KG1 (cell line): ENCODE data around the gene CHST14.

Experiments
- DNase-seq: peaks from one replicate; lab custom pipeline; 2025; lab: John Stamatoyannopoulos, UW

CHST14 gene

DNA sequence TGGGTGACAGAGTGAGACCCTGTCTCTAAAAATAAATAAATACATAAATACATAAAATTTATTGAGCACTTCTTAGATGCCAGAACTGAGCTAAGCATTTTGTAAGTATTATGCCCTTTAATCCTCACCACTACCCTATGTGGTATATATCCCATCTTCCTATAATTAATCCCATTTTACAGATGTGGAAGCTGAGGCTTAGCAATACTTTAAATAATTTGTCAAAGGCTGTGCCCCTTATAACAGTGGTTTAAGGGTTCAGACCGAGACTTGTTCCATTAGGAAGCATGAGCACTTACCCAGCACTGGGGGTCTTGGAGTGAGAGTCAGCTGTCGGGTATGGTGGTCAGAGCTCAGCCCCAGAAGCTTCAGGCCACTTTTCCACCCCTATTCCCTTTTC lies 7.5 kb upstream of the CHST14 start:
- no peak for DNase-seq

GRCh38 chr15:40463886-40464545 lies 6.8 kb upstream of the CHST14 start:
- DNase-seq, result no peak

GRCh38 chr15:40464595-40465185 lies 6.1 kb upstream of the CHST14 start:
- DNase-seq, result no peak

GRCh38 chr15:40465939-40466338 lies 4.8 kb upstream of the CHST14 start:
- no peak for DNase-seq

DNA sequence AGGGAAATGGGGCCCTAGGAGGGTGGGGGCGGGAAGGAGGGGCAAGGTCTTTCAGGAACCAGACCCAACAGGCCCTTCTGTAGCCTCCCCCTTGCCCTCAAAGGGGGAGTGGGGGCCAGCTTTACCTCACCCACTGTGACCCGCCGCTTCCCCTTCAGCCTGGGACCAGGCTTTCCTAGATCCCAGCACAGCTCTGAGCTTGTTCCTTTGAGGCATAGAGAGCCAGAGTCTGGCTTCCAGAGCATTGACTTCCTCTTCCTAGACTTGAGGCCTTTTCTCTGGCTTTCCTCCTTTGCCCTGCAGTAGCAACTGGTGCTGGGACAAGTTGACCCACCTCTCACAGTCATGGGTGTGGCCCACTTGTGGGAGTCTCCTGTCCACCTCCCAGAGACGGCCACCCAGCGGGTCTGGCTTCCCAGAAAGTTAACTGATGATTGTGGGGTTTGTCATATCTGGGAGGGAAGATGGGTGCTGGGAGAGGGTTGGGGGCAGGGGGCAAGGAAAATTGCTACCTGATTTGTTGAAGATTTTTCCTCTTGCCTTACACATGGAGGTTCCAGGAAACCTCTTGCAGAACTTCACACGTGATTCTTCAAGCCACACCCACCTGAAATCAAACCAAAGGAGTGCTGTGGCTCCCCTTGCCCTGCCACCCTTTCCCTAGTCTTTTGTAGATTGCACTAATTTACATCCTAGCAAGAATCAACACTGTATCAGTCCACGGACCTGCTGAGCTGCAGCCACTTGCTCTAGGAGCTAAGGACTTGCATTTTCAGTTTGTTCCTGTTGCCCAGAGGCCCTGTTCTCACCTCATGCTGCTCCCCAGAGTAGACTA lies 4.1 kb upstream of the CHST14 start:
- no peak for DNase-seq

DNA sequence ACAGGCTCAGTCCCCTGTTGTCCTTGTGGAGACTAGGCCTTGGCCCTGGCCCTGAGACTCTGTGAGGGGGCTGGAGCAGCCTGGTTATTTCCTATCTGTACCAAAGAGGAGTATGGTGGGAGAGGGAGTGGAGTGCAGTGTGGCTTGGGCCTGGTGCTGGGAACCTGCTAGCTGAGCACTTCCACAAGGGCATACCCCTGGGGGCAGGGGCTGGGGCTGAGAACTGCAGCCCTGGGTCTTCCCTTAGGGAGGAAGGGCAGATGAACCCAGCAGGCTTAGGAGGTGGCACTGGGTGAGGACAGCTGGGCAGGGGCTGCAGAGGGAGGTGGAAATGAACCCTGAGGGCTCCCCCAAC lies 3.5 kb upstream of the CHST14 start:
- no peak for DNase-seq

DNA sequence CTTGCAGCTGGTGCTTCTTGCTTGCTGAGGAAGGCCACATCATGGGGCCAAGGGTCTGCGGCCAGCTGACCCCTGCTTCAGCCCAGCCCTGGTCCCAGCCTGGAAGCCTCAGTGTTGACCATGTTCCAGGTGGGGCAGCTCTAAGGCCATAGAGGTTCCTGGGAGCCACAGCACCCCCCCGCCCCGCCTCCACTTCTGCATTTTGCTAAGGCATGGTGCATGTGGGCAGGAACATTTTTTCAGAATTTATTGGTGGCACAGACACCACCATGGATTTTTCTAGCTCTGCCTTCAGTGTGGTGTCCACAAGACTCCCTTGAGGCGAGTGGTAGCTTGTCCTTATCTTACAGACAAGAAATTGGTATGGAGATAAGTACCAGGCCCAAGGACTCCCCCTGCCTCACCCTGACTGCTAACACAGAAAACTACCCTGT lies 1.9 kb upstream of the CHST14 start:
- no peak for DNase-seq

GRCh38 chr15:40469776-40470390 lies 901 bp upstream of the CHST14 start:
- DNase-seq, result no peak

DNA sequence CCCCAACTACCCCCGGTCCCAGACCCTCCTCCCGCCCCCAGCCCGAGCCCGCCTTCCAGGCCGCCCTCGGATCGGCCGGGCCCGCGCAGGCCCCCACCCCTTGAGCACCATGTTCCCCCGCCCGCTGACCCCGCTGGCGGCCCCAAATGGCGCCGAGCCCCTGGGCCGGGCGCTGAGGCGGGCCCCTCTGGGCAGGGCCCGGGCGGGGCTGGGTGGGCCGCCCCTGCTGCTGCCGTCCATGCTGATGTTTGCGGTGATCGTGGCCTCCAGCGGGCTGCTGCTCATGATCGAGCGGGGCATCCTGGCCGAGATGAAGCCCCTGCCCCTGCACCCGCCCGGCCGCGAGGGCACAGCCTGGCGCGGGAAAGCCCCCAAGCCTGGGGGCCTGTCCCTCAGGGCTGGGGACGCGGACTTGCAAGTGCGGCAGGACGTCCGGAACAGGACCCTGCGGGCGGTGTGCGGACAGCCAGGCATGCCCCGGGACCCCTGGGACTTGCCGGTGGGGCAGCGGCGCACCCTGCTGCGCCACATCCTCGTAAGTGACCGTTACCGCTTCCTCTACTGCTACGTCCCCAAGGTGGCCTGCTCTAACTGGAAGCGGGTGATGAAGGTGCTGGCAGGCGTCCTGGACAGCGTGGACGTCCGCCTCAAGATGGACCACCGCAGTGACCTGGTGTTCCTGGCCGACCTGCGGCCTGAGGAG lies 472 bp downstream of the CHST14 start:
- DNase-seq, result no peak

DNA sequence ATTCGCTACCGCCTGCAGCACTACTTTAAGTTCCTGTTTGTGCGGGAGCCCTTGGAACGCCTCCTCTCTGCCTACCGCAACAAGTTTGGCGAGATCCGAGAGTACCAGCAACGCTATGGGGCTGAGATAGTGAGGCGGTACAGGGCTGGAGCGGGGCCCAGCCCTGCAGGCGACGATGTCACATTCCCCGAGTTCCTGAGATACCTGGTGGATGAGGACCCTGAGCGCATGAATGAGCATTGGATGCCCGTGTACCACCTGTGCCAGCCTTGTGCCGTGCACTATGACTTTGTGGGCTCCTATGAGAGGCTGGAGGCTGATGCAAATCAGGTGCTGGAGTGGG lies 995 bp downstream of the CHST14 start:
- DNase-seq, result no peak

- DNase-seq, result no peak
Observed at GRCh38 chr15:40472171-40472727, 1.5 kb downstream of the CHST14 start.

GRCh38 chr15:40474581-40474980 lies 3.8 kb downstream of the CHST14 start:
- no peak for DNase-seq

GRCh38 chr15:40477642-40478327 lies 7.0 kb downstream of the CHST14 start:
- DNase-seq, result no peak

GRCh38 chr15:40479024-40479423 lies 8.2 kb downstream of the CHST14 start:
- no peak for DNase-seq

- DNase-seq, result no peak
Observed at GRCh38 chr15:40481341-40482074, 10.7 kb downstream of the CHST14 start.

GRCh38 chr15:40483919-40484318 lies 13.1 kb downstream of the CHST14 start:
- DNase-seq, result no peak

DNA sequence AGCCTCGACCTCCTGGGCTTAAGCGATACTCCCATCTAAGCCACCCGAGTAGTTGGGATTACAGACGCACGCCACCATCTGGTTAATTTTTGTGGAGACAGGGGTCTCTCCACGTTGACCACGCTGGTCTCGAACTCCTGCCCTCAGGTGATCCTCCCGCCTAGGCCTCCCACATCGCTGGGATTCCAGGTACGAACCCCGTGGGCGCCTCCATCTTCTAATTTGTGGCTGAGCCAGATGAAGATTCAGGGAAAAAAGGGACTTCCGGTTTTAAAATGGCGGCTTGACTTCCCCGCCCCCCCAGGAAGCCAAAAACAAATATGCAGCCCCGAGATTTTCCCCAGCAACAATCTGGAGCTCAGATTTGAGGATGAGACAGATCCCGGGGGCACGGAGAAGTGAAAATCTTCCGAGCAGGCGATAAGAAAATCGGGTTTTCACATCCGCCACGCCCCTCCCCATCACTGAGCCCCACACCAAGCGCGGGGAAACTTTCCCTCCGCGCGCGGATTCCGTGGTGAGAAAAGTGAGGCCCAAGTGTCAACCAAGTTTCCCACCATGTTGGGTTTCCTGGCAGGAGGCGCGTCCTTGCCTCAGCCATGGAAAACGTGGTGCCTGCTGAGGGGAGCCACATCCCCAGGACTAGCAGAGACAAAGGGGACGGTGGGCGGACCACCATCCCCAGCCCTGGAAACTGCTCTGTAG lies 15.4 kb downstream of the CHST14 start:
- DNase-seq, result no peak

DNA sequence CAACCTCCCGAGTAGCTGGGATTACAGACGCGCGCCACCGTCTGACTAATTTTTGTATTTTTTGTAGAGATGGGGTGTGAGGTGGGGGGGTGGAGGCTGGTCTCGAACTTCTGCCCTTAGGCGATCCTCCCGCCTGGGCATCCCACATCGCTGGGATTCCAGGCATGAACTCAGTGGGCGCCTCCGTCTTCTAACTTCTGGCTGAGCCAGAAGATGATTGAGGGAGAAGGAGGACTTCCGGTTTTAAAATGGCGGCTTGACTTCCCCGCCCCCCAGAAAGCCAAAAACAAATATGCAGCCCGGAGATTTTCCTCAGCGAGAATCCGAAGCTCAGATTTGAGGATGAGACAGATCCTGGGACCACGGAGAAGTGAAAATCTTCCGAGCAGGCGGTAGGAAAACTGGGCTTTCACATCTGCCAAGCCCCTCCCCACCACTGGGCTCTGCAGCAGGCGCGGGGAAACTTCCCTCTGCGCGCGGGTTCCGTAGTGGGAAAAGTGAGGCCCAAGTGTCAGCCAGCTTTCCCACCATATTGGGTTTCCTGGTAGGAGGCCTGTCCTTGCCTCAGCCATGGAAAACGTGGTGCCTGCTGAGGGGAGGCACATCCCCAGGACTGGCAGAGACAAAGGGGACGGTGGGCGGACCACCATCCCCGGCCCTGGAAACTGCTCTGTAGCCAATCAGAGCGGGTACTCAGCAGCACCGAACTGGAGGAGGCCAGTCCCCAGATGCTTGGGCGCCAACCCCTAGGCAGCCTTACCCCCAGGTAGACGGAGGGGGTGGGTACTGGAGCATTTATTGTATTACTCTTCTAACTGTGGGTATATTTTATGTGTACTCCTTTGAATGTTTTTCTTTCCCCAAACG lies 17.3 kb downstream of the CHST14 start:
- no peak for DNase-seq
